SK-N-SH (cell line): ENCODE results near the gene IPO11. TPM values are rescaled to one million over a fixed set of nuclear protein-coding genes. Genes with fewer than 3 reads are reported as not detected.

Experiments used
- CTCF ChIA-PET: fragments of 300-600, 350-600 bp; formaldehyde crosslinking; extraction: SDS; loops from one replicate; lab custom pipeline; 2021; lab: Yijun Ruan, JAX
- POLR2A ChIA-PET: fragments of 350-600 bp; sonication (Branson Sonifier 250); formaldehyde crosslinking; extraction: SDS; loops from one replicate; lab custom pipeline; 2020; ENCODE audit warnings: antibody characterized with exemption, inconsistent platforms; lab: Yijun Ruan, JAX
- DNase-seq: peaks from one replicate; pipeline ENCODE4 v3.0.0; 2012
- H2AFZ ChIP-seq: fragments of 200-600 bp; sonication (generic); 2 replicates; pipeline ENCODE4 v1.8.1; 2016; ENCODE audit warnings: antibody characterized with exemption, mild to moderate bottlenecking, low read depth
- H3F3A ChIP-seq: fragments of 200-600 bp; sonication (generic); replicated peaks from 2 replicates; pipeline ENCODE3; 2016; ENCODE audit warnings: antibody characterized with exemption, mild to moderate bottlenecking; ENCODE audit not compliant: insufficient read depth
- H3K27ac ChIP-seq, 2 experiments: fragments of 200-500 bp in 1 of 2; fragments of 200-600 bp in 1 of 2; sonication (Bioruptor generic) in 1 of 2; sonication (generic), shearing (Covaris generic) in 1 of 2; 2 replicates each; pipeline versions ENCODE4 v1.5.1 to v1.6.1; 2014 to 2016; ENCODE audit warnings: low read depth in 2 of 2, inconsistent platforms in 1 of 2, low read length in 1 of 2, mild to moderate bottlenecking in 1 of 2, mixed read lengths in 1 of 2
- H3K27me3 ChIP-seq: fragments of 200-600 bp; sonication (generic), shearing (Covaris generic); 2 replicates; pipeline ENCODE4 v1.6.1; 2016; ENCODE audit warnings: mixed run types; ENCODE audit not compliant: insufficient read depth
- H3K36me3 ChIP-seq, 2 experiments: fragments of 200-500 bp in 1 of 2; fragments of 200-600 bp in 1 of 2; sonication (Bioruptor generic) in 1 of 2; sonication (generic) in 1 of 2; replicated peaks in 1 of 2; 2 replicates each; pipeline versions ENCODE3 to v1.5.1; 2014 to 2016; ENCODE audit warnings: low read length in 1 of 2, mild to moderate bottlenecking in 1 of 2; ENCODE audit not compliant: insufficient read depth in 2 of 2, control insufficient read depth in 1 of 2
- H3K4me1 ChIP-seq, 2 experiments: fragments of 200-500 bp in 1 of 2; fragments of 200-600 bp in 1 of 2; sonication (Bioruptor generic) in 1 of 2; sonication (generic), shearing (Covaris generic) in 1 of 2; 2 replicates each; pipeline versions ENCODE4 v1.5.1 to v1.6.1; 2014 to 2016; ENCODE audit warnings: low read depth in 1 of 2, low read length in 1 of 2, mixed run types in 1 of 2; ENCODE audit not compliant: insufficient read depth in 2 of 2, control insufficient read depth in 1 of 2
- H3K4me2 ChIP-seq: fragments of 200-600 bp; sonication (generic), shearing (Covaris generic); 2 replicates; pipeline ENCODE4 v1.6.1; 2017; ENCODE audit warnings: mixed run types
- H3K4me3 ChIP-seq, 2 experiments: fragments of 200-500 bp in 1 of 2; fragments of 200-600 bp in 1 of 2; sonication (Bioruptor generic) in 1 of 2; sonication (generic), shearing (Covaris generic) in 1 of 2; 2 replicates each; pipeline versions ENCODE4 v1.5.1 to v1.8.1; 2014 to 2016; ENCODE audit warnings: low read depth in 2 of 2, inconsistent platforms in 1 of 2, low read length in 1 of 2, mild to moderate bottlenecking in 1 of 2, mixed read lengths in 1 of 2, moderate library complexity in 1 of 2
- H3K79me2 ChIP-seq: fragments of 200-600 bp; sonication (generic); 2 replicates; pipeline ENCODE4 v1.8.1; 2017; ENCODE audit warnings: mild to moderate bottlenecking; ENCODE audit not compliant: insufficient read depth
- H3K9ac ChIP-seq: fragments of 200-600 bp; sonication (generic); 2 replicates; pipeline ENCODE4 v1.6.1; 2017; ENCODE audit warnings: mixed run types
- H3K9me2 ChIP-seq: fragments of 200-600 bp; sonication (generic); 2 replicates; pipeline ENCODE4 v1.6.1; 2017; ENCODE audit warnings: mixed run types
- H3K9me3 ChIP-seq: fragments of 200-600 bp; sonication (generic); 2 replicates; pipeline ENCODE4 v1.6.1; 2017; ENCODE audit warnings: mixed run types, mild to moderate bottlenecking, moderate library complexity
- H4K20me1 ChIP-seq: fragments of 200-600 bp; sonication (generic); 2 replicates; pipeline ENCODE4 v1.6.1; 2017; ENCODE audit warnings: mild to moderate bottlenecking, mixed run types; ENCODE audit not compliant: insufficient read depth
- CHD2 ChIP-seq: fragments of 150-350 bp; IDR thresholded peaks from 2 replicates; pipeline ENCODE4 v1.6.1; 2018; ENCODE audit warnings: low read length; ENCODE audit not compliant: partially characterized antibody
- FOSL2 ChIP-seq: IDR thresholded peaks from 2 replicates; pipeline ENCODE4 v1.4.0; 2012; ENCODE audit warnings: low read depth, mild to moderate bottlenecking, moderate library complexity, borderline replicate concordance
- FOXJ3 ChIP-seq: sonication (generic); formaldehyde crosslinking; IDR thresholded peaks from 2 replicates; pipeline ENCODE4 v1.5.1; 2020; ENCODE audit warnings: mild to moderate bottlenecking, missing genetic modification reagents
- POLR2AphosphoS5 ChIP-seq: IDR thresholded peaks from 2 replicates; pipeline ENCODE4 v1.6.1; 2012; ENCODE audit warnings: low read depth, low read length
- RFX5 ChIP-seq: IDR thresholded peaks from 2 replicates; pipeline ENCODE4 v1.6.1; 2012; ENCODE audit warnings: mild to moderate bottlenecking, improper control_type of control experiment, low read length
- TEAD4 ChIP-seq: IDR thresholded peaks from 2 replicates; pipeline ENCODE4 v1.4.0; 2012; ENCODE audit warnings: mild to moderate bottlenecking, borderline replicate concordance; ENCODE audit not compliant: insufficient read depth
- USF1 ChIP-seq: IDR thresholded peaks from 2 replicates; pipeline ENCODE4 v1.4.0; 2012; ENCODE audit warnings: low read depth, borderline replicate concordance
- YY1 ChIP-seq: IDR thresholded peaks from 2 replicates; pipeline ENCODE4 v1.4.0; 2012; ENCODE audit warnings: low read depth, mild to moderate bottlenecking
- WGBS: methylation state at CpG from one replicate; pipeline ENCODE4 v1.1.6; 2017; ENCODE audit warnings: low lambda C conversion rate; 5-methylcytosine and 5-hydroxymethylcytosine counted together
- polyA plus RNA-seq, 3 experiments: library from polyadenylated mRNA; depleted of rRNA; stranded (reverse); fragments of >200 nt; gene quantifications; 2 replicates each; pipeline ENCODE4 v1.2.3, GENCODE V29; 2012
- TF ChIP-seq, protein P1 (sequence below): IDR thresholded peaks from 2 replicates; pipeline ENCODE4 v1.6.1; 2012; ENCODE audit warnings: mild to moderate bottlenecking, low read depth, low read length, moderate library complexity
- TF ChIP-seq, protein P2 (sequence below): fragments of 200-600 bp; sonication (generic); IDR thresholded peaks from 2 replicates; pipeline ENCODE4 v1.6.1; 2017; ENCODE audit warnings: antibody characterized with exemption, mild to moderate bottlenecking, moderate library complexity
- TF ChIP-seq, protein P3 (sequence below): IDR thresholded peaks from 2 replicates; pipeline ENCODE4; 2012

The IPO11 gene
- polyA plus RNA-seq, 1 of the 3 experiments (the other 2 are of a cell fraction), result 8.1 TPM

DNA sequence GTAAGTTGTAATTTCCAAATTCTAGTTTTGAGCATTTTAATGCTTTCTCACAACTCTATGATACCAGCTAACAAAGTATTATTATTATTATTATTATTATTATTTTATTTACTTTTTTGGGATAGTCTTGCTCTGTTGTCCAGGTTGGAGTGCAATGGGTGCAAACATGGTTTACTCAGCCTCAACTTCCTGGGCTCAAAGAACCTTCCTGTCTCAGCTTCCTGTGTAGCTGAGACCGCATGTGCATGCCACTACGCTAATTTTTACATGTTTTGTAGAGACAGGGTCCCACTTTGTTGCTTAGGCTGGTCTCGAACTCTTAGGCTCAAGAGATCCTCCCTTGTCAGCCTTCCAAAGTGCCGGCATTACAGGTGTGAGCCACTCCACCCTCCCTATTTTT is 193.1 kb downstream of the IPO11 start:
- Histone ChIP-seq H3K4me2 (no peak overlapping the region), H3K4me3 (no peak overlapping the region), H4K20me1 (no peaks in the 10 kb centered on the region), H3K79me2 (no peaks in the 10 kb centered on the region), H3K9ac (no peak overlapping the region), H3K4me1 (no peaks in the 10 kb centered on the region), H2AFZ (no peak overlapping the region), H3K27me3 (no peaks in the 10 kb centered on the region), H3K27ac (no peak overlapping the region), H3F3A (no peaks in the 10 kb centered on the region), H3K36me3 (peaks cover 5 to 14% of the 10 kb centered on the region in 2 experiments), H3K9me2 (no peaks in the 10 kb centered on the region), H3K9me3 (no peaks in the 10 kb centered on the region)
- no peak for DNase-seq
- WGBS, result 96% methylated on average over 4 of the region's 4 CpGs
- ChIA-PET CTCF (interaction anchor here (1.0 kb wide), 1 partner anchor 19 kb away, joined by 3 read pairs; no protein-coding TSS in a partner anchor), POLR2A (no interaction called here)
- TF ChIP-seq RFX5 (no peak), USF1 (no peak), CHD2 (no peak), FOSL2 (no peak), POLR2AphosphoS5 (no peak), TEAD4 (no peak)
- TF ChIP-seq, protein P1, sequence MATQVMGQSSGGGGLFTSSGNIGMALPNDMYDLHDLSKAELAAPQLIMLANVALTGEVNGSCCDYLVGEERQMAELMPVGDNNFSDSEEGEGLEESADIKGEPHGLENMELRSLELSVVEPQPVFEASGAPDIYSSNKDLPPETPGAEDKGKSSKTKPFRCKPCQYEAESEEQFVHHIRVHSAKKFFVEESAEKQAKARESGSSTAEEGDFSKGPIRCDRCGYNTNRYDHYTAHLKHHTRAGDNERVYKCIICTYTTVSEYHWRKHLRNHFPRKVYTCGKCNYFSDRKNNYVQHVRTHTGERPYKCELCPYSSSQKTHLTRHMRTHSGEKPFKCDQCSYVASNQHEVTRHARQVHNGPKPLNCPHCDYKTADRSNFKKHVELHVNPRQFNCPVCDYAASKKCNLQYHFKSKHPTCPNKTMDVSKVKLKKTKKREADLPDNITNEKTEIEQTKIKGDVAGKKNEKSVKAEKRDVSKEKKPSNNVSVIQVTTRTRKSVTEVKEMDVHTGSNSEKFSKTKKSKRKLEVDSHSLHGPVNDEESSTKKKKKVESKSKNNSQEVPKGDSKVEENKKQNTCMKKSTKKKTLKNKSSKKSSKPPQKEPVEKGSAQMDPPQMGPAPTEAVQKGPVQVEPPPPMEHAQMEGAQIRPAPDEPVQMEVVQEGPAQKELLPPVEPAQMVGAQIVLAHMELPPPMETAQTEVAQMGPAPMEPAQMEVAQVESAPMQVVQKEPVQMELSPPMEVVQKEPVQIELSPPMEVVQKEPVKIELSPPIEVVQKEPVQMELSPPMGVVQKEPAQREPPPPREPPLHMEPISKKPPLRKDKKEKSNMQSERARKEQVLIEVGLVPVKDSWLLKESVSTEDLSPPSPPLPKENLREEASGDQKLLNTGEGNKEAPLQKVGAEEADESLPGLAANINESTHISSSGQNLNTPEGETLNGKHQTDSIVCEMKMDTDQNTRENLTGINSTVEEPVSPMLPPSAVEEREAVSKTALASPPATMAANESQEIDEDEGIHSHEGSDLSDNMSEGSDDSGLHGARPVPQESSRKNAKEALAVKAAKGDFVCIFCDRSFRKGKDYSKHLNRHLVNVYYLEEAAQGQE, result no peak

GRCh38 chr5:62606878-62607277 is 194.3 kb downstream of the IPO11 start:
- POLR2A ChIA-PET, result no interaction called here
- 89% methylated on average over 1 of the region's 1 CpG for WGBS

More at GRCh38 chr5:62606878-62607277, 194.3 kb downstream of the IPO11 start:
- TF ChIP-seq, protein P2, sequence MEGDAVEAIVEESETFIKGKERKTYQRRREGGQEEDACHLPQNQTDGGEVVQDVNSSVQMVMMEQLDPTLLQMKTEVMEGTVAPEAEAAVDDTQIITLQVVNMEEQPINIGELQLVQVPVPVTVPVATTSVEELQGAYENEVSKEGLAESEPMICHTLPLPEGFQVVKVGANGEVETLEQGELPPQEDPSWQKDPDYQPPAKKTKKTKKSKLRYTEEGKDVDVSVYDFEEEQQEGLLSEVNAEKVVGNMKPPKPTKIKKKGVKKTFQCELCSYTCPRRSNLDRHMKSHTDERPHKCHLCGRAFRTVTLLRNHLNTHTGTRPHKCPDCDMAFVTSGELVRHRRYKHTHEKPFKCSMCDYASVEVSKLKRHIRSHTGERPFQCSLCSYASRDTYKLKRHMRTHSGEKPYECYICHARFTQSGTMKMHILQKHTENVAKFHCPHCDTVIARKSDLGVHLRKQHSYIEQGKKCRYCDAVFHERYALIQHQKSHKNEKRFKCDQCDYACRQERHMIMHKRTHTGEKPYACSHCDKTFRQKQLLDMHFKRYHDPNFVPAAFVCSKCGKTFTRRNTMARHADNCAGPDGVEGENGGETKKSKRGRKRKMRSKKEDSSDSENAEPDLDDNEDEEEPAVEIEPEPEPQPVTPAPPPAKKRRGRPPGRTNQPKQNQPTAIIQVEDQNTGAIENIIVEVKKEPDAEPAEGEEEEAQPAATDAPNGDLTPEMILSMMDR, result no peak
- TF ChIP-seq YY1 (no peak), FOXJ3 (CRISPR knock-in tag) (no peak), RFX5 (no peak)
- TF ChIP-seq, protein P3, sequence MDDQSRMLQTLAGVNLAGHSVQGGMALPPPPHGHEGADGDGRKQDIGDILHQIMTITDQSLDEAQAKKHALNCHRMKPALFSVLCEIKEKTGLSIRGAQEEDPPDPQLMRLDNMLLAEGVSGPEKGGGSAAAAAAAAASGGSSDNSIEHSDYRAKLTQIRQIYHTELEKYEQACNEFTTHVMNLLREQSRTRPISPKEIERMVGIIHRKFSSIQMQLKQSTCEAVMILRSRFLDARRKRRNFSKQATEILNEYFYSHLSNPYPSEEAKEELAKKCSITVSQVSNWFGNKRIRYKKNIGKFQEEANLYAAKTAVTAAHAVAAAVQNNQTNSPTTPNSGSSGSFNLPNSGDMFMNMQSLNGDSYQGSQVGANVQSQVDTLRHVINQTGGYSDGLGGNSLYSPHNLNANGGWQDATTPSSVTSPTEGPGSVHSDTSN, result no peak
- Histone ChIP-seq H3K9ac (no peak overlapping the region), H4K20me1 (no peaks in the 10 kb centered on the region), H3K4me2 (no peak overlapping the region), H3K79me2 (no peaks in the 10 kb centered on the region), H3K27ac (no peak overlapping the region), H3F3A (no peaks in the 10 kb centered on the region), H2AFZ (no peak overlapping the region), H3K9me2 (no peaks in the 10 kb centered on the region), H3K27me3 (no peaks in the 10 kb centered on the region), H3K4me1 (no peaks in the 10 kb centered on the region), H3K36me3 (peaks cover 5 to 14% of the 10 kb centered on the region in 2 experiments), H3K4me3 (no peak overlapping the region), H3K9me3 (no peaks in the 10 kb centered on the region)
- no peak for DNase-seq
- CTCF ChIA-PET, result interaction anchor here (0.9 kb wide), 1 partner anchor 20 kb away, joined by 3 read pairs; no protein-coding TSS in a partner anchor
